ENCODE measurements around the gene ERF. TPM values are rescaled to one million over a fixed set of nuclear protein-coding genes. Genes with fewer than 3 reads are reported as not detected.

The ERF gene
- total and polyA plus RNA-seq, 10 of the 15 experiments (the other 5 are each of a cell fraction or from before 2014, with no cell fraction given): 0.02 to 51.8 (median 14.4) TPM

GRCh38 chr19:42272989-42273406 lies 18.1 kb upstream of the ERF start:
- H3K36me3 ChIP-seq (ENCODE audit: control insufficient read depth in 2 of 2, insufficient read depth in 2 of 2, low read length in 1 of 2): peaks cover 3 to 19% of the 10 kb centered on the region in 2 experiments; a peak in 3 of 4 replicates
- H3K4me1 ChIP-seq (ENCODE audit: control insufficient read depth, insufficient read depth, low read length): peaks cover 28% of the 10 kb centered on the region
- DNase-seq (ENCODE audit: low read depth, low spot score): no peak
- no peak for ATAC-seq
- H3K9ac ChIP-seq (ENCODE audit: control insufficient read depth, insufficient read depth, low read length): no peak overlapping the region
- H3K27me3 ChIP-seq (replicated peaks in 1 of 2; ENCODE audit: control insufficient read depth in 2 of 2, insufficient read depth in 2 of 2, low read length in 1 of 2): no peaks in the 10 kb centered on the region
- ChIA-PET CTCF (no interaction called here), RAD21 (ENCODE audit: unreplicated experiment) (no interaction called here), POLR2A (no interaction called here), SMC1A (ENCODE audit: uncharacterized antibody, unreplicated experiment) (no interaction called here)
- H3K79me2 ChIP-seq (ENCODE audit: control insufficient read depth, insufficient read depth, low read length): peaks cover 34% of the 10 kb centered on the region
- intact Hi-C loops (cut with micrococcal nuclease; ENCODE audit: unreplicated experiment) (no loop called here), in situ Hi-C loops (cut with MboI) (no loop called here)
- no peak overlapping the region for H3K4me2 ChIP-seq (ENCODE audit: control insufficient read depth, insufficient read depth)
- no peaks in the 10 kb centered on the region; the same call in 1 of the 2 replicates for H4K20me1 ChIP-seq (ENCODE audit: control insufficient read depth, insufficient read depth)
- no peak overlapping the region for H3K27ac ChIP-seq (ENCODE audit: control insufficient read depth, insufficient read depth)
- H3K4me3 ChIP-seq: no peak overlapping the region
- TF ChIP-seq SREBF1 (IDR thresholded peaks at IDR 0.05; ENCODE audit: low read length) (no peak), MTA3 (IDR thresholded peaks at IDR 0.05; ENCODE audit: borderline replicate concordance, low read length) (no peak), NR2C2 (IDR thresholded peaks at IDR 0.05; ENCODE audit: borderline replicate concordance, control insufficient read depth, insufficient read length, low read depth) (no peak), ZBED1 (IDR thresholded peaks at IDR 0.05; ENCODE audit: borderline replicate concordance) (no peak), ZNF687 (IDR thresholded peaks at IDR 0.05) (no peak)
- FAIRE-seq: no peak
- no TSS peak for BruUV-seq (replicated peaks)
- H3K9me3 ChIP-seq (replicated peaks; ENCODE audit: control insufficient read depth, insufficient read depth, low read length): no peaks in the 10 kb centered on the region
- no peak overlapping the region for H2AFZ ChIP-seq (ENCODE audit: control insufficient read depth, low read depth, low read length)
- WGBS (ENCODE audit: insufficient coverage, insufficient replicate concordance, low lambda C conversion rate, missing lambda C conversion rate): over 99% methylated on average over 23 of the region's 23 CpGs
